Occipital lobe (tissue), 2 donors: Measurements from ENCODE around the gene CDH13. TPM values are rescaled to one million over a fixed set of nuclear protein-coding genes. Genes with fewer than 3 reads are reported as not detected.

Source experiments
- DNase-seq: peaks from one replicate; lab custom pipeline; 2025; lab: John Stamatoyannopoulos, UW
- total RNA-seq: library from RNA; depleted of rRNA; stranded (reverse); fragments of >200 nt; gene quantifications from one replicate; pipeline ENCODE4 v1.2.3, GENCODE V29; 2014

The CDH13 gene
- total RNA-seq, 1 donor from 2014 or later: 27.3 TPM

GRCh38 chr16:82782715-82783251, 156.0 kb downstream of the CDH13 start:
- no peak for DNase-seq

DNA sequence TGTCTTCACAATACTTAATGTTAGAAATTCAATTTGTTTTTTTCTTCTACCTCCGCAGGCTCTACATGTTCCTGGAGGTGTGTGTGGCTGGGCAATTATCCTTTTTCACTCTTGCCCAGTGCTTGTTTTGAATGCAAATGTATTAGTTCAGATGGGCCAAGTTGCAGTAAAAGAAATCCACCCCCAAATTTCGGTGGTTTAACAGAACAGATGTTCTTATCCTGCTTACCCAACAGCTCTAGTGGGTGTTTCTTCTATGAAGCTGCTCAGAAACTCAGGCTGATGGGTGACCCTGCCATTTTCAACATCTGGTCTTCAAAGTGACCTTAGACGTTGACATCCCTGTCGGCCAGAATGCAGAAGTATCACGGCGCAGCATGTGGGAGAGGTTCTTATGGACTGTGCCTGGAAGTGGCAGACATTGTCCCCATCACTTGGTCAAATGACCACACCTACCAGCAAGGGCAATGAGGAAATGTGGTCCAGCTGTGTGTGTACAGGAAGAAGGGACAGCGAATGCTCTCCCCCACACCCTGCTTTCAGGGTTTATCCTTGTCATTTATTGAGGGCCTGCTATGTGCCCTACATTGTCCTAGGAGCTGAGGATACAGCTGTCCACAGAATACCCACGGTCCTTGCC, 157.3 kb downstream of the CDH13 start:
- no peak for DNase-seq

GRCh38 chr16:82784573-82784968, 157.8 kb downstream of the CDH13 start:
- DNase-seq: no peak

DNA sequence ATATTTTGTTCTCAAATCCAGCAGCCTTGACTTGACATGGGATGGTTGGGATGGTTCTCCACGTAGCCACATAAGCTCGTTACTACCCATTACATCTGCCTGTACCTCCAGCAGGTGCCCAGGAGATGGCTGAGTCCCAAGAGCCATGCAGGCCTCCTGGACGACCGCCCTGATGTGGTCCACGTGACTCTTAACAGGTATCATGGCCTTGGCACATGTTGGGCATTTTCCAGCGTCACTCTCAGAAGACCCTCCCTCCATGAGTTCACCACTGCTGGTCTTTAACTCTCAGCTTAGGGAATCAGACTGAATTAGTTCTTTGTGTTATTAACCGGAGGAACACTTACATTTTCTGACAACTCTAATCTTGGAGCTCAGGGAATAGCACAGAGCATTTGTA, 161.5 kb downstream of the CDH13 start:
- no peak for DNase-seq

GRCh38 chr16:82788919-82789318, 162.2 kb downstream of the CDH13 start:
- DNase-seq: no peak

DNA sequence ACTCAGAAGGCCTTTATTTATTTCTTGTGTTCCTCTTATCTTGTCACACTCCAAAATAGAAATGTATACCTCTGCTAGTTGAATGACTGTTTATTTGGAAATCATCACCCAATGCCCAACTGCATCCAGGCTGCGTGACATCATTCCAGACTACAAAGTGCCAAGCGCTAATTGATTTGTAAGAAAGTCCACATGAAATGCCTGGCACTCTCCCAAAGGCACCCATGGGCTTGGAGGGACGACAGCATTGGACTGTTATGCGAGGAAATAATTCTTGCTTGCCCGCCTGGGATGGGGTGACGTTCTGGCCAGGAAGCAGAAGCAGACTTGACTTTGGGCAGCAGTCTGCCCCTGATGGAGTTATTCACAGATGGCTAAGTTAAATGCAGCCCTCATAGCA, 165.9 kb downstream of the CDH13 start:
- DNase-seq: no peak

- DNase-seq: no peak
These were observed 166.9 kb downstream of the CDH13 start for GRCh38 chr16:82793528-82794245.

DNA sequence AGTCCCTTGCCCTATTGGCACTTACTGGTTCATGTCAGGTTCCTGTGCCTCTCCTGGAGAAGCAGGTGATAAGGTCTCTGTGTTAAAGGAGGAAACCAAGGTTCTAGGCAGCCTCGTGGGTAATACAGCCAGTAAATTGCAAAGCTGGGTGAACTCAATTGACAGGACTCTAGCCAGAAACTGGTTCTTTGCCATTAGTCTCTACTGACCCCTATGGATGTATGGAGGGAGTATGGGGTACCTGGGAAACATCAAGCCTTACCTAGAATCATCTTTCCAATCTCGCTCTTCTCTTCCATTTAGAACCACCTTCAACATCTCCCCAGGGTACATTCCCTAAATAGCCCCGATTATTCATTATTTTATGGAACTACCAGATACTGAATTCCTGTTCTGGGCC, 169.3 kb downstream of the CDH13 start:
- no peak for DNase-seq

GRCh38 chr16:82801361-82801760, 174.6 kb downstream of the CDH13 start:
- no peak for DNase-seq

- DNase-seq: no peak
These were observed 179.1 kb downstream of the CDH13 start for GRCh38 chr16:82805866-82806265.

GRCh38 chr16:82807311-82807710, 180.5 kb downstream of the CDH13 start:
- DNase-seq: no peak

GRCh38 chr16:82808036-82808435, 181.3 kb downstream of the CDH13 start:
- no peak for DNase-seq

GRCh38 chr16:82810077-82810476, 183.3 kb downstream of the CDH13 start:
- DNase-seq: no peak

DNA sequence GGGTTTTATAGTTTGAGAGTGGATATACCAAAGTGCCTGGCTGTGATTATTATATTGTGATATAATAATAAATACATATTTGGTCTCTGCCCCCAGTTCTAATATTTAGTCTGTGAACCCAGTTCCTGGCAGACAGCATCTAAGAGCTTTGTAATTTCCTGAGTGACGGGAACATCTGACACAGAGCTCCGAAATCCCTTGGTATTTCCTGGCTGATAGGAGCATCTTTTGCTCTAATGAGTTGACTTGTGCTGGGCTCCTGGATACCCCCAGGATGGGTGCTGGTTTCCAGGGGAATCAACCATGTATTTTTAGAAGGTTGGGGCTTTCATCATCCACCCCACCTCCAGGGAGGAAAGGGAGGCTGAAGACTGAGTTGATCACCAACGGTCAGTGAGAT, 187.3 kb downstream of the CDH13 start:
- no peak for DNase-seq

- DNase-seq: no peak
These were observed 192.5 kb downstream of the CDH13 start for GRCh38 chr16:82819286-82819685.

DNA sequence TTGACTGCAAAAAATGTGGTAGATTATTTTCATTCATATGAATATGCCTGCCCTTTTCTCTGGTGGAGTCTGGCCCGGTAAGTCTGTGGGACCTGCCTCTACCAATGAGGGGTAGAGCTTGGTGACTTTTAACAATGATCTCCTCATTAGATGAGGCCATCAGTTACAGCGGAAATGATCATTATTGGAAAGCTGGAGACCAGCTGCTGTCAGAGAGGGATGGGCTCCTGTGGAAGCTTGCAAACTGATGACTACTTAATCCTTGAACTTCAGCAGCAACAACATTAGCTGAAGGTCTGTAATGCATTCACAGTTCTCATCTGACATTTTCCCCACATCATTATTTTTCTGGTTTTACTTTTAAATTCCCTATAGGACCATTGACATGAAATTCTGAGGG, 194.1 kb downstream of the CDH13 start:
- no peak for DNase-seq

- DNase-seq: no peak
These were observed 197.6 kb downstream of the CDH13 start for GRCh38 chr16:82824408-82824807.

GRCh38 chr16:82829301-82829700, 202.5 kb downstream of the CDH13 start:
- DNase-seq: no peak

GRCh38 chr16:82830944-82831343, 204.2 kb downstream of the CDH13 start:
- DNase-seq: no peak

- DNase-seq: no peak
These were observed 206.1 kb downstream of the CDH13 start for GRCh38 chr16:82832821-82833220.

DNA sequence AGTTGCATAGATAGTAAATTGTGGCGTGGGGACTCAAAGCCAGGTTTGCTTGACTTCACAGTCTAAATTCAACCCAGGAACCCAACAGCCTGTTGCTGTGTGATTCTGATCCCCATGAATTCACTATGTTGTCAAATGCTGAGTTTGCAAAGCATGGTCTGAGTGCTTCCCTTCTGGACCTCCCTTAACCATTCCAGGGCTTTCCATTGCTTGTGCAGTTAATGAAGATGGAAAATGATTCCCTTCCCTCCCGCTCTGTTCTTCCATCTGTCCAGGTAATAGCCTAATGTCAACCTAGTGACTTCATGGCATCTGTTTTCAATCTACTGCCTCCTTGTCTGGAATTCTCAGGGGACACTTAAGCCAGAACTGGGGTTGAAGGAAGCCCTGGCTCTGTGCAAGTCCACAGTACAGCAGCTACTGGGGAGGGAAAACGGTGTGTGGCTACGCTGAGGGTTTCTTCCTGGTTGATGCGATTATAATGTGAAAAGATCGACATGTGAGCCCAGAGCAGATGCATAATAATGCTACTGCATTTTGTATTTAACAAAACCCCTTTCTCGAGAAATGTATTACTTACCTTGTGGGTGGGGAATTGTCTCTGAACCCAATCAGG, 206.7 kb downstream of the CDH13 start:
- no peak for DNase-seq

DNA sequence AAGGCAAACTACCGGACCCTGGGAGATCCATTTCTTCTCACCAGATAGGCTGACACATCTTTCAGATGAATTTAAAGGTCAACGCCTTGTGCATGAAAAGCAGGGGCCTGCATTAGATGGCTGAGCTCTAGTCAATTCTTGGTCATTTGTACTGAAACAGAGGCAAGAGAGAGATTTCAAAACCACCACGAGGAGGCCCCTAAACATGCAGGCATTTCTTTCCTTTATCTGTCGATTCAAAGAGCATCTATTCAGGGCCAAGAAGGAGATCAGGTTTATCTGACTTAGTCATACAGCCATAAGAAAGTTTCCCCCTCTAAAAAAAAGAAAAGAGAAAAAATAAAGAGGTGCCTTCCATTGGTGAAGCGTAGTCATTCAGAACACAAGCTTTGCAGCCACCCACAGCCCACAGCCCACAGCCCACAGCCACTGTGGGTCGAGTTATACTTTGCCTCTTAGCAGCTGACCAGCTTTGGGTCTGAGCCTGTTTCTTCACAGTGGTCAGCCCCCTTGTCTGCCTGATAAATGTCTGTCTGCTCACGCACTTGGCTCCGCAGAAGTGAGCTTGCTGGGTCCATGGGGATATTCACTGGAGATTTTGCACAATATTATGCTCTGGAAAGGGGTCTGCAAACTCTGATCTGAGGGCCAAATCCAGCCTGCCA, 207.5 kb downstream of the CDH13 start:
- DNase-seq: no peak
